A549 (cell line): ENCODE results near the gene CRTC3.

Experiments
- CBX2 ChIP-seq: fragments of 200-600 bp; sonication (generic); IDR thresholded peaks from 2 replicates; pipeline ENCODE4 v1.6.1; 2016; ENCODE audit warnings: low read depth, mild to moderate bottlenecking, borderline replicate concordance
- CEBPB ChIP-seq, 2 experiments: fragments of >200 bp in 1 of 2; sonication (Bioruptor Twin) in 1 of 2; formaldehyde crosslinking in 1 of 2; IDR thresholded peaks; 2 replicates each; pipeline ENCODE4 v1.6.1; 2012 to 2016
- JUN ChIP-seq, 2 experiments: fragments of >200 bp; sonication (Bioruptor Twin); formaldehyde crosslinking; IDR thresholded peaks; 2 replicates in 1 of 2; 3 replicates in 1 of 2; pipeline ENCODE4 v1.6.1; 2016 to 2017
- JUNB ChIP-seq: fragments of >200 bp; sonication (Bioruptor Twin); formaldehyde crosslinking; IDR thresholded peaks from 2 replicates; pipeline ENCODE4 v1.6.1; 2016
- KDM5A ChIP-seq: fragments of 200-600 bp; sonication (generic); IDR thresholded peaks from 2 replicates; pipeline ENCODE4 v1.6.1; 2016; ENCODE audit warnings: antibody characterized with exemption, mild to moderate bottlenecking
- MAFK ChIP-seq: fragments of 450-650 bp; IDR thresholded peaks from 2 replicates; pipeline ENCODE4 v1.6.1; 2014; ENCODE audit not compliant: partially characterized antibody
- MYC ChIP-seq: IDR thresholded peaks from 2 replicates; pipeline ENCODE4 v1.6.1; 2012; ENCODE audit warnings: mild to moderate bottlenecking, inconsistent platforms, low read length, improper control_type of control experiment, borderline replicate concordance
- NR3C1 ChIP-seq: fragments of >200 bp; sonication (Bioruptor Twin); formaldehyde crosslinking; IDR thresholded peaks from 3 replicates; pipeline ENCODE4 v1.6.1; 2017
- POLR2A ChIP-seq: IDR thresholded peaks from 2 replicates; pipeline ENCODE4 v1.6.1; 2012; ENCODE audit warnings: mild to moderate bottlenecking, low read length
- RFX5 ChIP-seq: fragments of 450-650 bp; IDR thresholded peaks from 2 replicates; pipeline ENCODE4 v1.7.1; 2014; ENCODE audit warnings: antibody characterized with exemption, mild to moderate bottlenecking, moderate library complexity
- TF ChIP-seq, protein P1 (sequence below): fragments of >200 bp; sonication (Bioruptor Twin); formaldehyde crosslinking; IDR thresholded peaks from 3 replicates; pipeline ENCODE4 v1.5.1; 2016
- TF ChIP-seq, protein P2 (sequence below): IDR thresholded peaks from 2 replicates; pipeline ENCODE4 v1.6.1; 2012

DNA sequence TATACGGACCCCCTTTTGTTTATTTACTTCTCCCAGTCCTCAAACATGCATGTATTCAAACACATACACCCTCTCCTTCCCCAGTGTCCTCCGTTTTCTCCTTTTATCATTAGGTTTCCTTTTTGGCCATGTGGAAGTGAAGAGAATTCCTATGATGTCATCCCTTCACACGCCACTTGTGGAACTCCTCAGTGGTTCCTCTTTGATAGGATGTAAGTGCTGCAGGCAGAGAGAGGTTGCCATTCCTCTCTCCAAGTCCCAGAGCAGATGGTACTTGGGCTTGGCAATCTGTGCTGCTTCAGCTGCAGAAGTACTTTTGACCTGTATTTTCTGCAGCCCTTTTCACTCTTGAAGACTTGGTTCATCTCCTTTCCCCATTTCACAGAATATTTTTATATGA, 32.9 kb upstream of the CRTC3 start:
- TF ChIP-seq MAFK (no peak), POLR2A (no peak), CBX2 (no peak), JUN (IDR thresholded peaks at IDR 0.05) (no peak), NR3C1 (no peak), KDM5A (no peak), CEBPB (IDR thresholded peaks at IDR 0.05) (no peak), RFX5 (no peak), JUNB (no peak), MYC (no peak)
- TF ChIP-seq, protein P1, sequence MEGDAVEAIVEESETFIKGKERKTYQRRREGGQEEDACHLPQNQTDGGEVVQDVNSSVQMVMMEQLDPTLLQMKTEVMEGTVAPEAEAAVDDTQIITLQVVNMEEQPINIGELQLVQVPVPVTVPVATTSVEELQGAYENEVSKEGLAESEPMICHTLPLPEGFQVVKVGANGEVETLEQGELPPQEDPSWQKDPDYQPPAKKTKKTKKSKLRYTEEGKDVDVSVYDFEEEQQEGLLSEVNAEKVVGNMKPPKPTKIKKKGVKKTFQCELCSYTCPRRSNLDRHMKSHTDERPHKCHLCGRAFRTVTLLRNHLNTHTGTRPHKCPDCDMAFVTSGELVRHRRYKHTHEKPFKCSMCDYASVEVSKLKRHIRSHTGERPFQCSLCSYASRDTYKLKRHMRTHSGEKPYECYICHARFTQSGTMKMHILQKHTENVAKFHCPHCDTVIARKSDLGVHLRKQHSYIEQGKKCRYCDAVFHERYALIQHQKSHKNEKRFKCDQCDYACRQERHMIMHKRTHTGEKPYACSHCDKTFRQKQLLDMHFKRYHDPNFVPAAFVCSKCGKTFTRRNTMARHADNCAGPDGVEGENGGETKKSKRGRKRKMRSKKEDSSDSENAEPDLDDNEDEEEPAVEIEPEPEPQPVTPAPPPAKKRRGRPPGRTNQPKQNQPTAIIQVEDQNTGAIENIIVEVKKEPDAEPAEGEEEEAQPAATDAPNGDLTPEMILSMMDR = no peak
- TF ChIP-seq, protein P2, sequence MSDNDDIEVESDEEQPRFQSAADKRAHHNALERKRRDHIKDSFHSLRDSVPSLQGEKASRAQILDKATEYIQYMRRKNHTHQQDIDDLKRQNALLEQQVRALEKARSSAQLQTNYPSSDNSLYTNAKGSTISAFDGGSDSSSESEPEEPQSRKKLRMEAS = no peak
